ENCODE measurements around the gene DPP7.

GRCh38 chr9:137084526-137084925, 30.0 kb downstream of the DPP7 start:
- TF ChIP-seq CTCF (IDR thresholded peaks at IDR 0.05; ENCODE audit: poor library complexity) (no peak), EZH2 (IDR thresholded peaks at IDR 0.05; ENCODE audit: borderline replicate concordance) (no peak)

Data from hepatocyte (in vitro differentiated cells).